WTC11 (cell line): ENCODE results near the gene CD276. TPM values are rescaled to one million over a fixed set of nuclear protein-coding genes. Genes with fewer than 3 reads are reported as not detected.
A peak's percentile ranks its signal among the peaks of the same experiment; 100 is the strongest.

Experiments used
- ATAC-seq: fragments of 200-7000 bp; cut with Tn5 transposase; 2 replicates; pipeline ENCODE4 v1.10.0; 2021; ENCODE audit warnings: mild to moderate bottlenecking, moderate library complexity
- Bru-seq: library from RNA; stranded (reverse); fragments of 400-500 nt; gene quantifications from one replicate; lab custom pipeline; 2021; lab: Mats Ljungman, UMichigan
- CTCF ChIA-PET: fragments of 300-600 bp; sonication (Branson Sonifier 250); formaldehyde crosslinking; loops from one replicate; lab custom pipeline; 2021; ENCODE audit warnings: antibody characterized with exemption; lab: Charles Lee
- POLR2A ChIA-PET: fragments of 350-600 bp; sonication (Branson Sonifier 250); formaldehyde crosslinking; loops from one replicate; lab custom pipeline; 2021; ENCODE audit warnings: antibody characterized with exemption; lab: Charles Lee
- DNase-seq: peaks from one replicate; pipeline ENCODE4 v3.0.0; 2021; ENCODE audit warnings: low spot score
- H3K27ac Mint-ChIP-seq: 2 replicates; pipeline ENCODE4 v1.8.0; 2021; ENCODE audit warnings: mixed read lengths
- H3K27me3 Mint-ChIP-seq: 2 replicates; pipeline ENCODE4 v1.8.0; 2021; ENCODE audit warnings: low read depth, mild to moderate bottlenecking, moderate library complexity, mixed read lengths
- H3K36me3 Mint-ChIP-seq: 2 replicates; pipeline ENCODE4 v1.8.0; 2021; ENCODE audit warnings: mixed read lengths
- H3K4me1 Mint-ChIP-seq: 2 replicates; pipeline ENCODE4 v1.8.0; 2022; ENCODE audit warnings: mixed read lengths
- H3K4me3 Mint-ChIP-seq: 2 replicates; pipeline ENCODE4 v1.8.0; 2021; ENCODE audit warnings: mild to moderate bottlenecking, moderate library complexity, mixed read lengths
- H3K9me3 Mint-ChIP-seq: 2 replicates; pipeline ENCODE4 v1.8.0; 2021; ENCODE audit warnings: mixed read lengths
- CREM ChIP-seq: sonication (generic); formaldehyde crosslinking; IDR thresholded peaks from 2 replicates; pipeline ENCODE4 v1.8.1; 2022; ENCODE audit warnings: mild to moderate bottlenecking, missing genetic modification reagents, moderate library complexity
- FOXP1 ChIP-seq: sonication (generic); formaldehyde crosslinking; IDR thresholded peaks from 2 replicates; pipeline ENCODE4 v1.8.0; 2022; ENCODE audit warnings: missing genetic modification reagents, mild to moderate bottlenecking, moderate library complexity, borderline replicate concordance
- GABPB1 ChIP-seq: sonication (generic); formaldehyde crosslinking; IDR thresholded peaks from 2 replicates; pipeline ENCODE4 v1.8.1; 2023; ENCODE audit warnings: mild to moderate bottlenecking, missing genetic modification reagents
- NFE2L1 ChIP-seq: sonication (generic); formaldehyde crosslinking; IDR thresholded peaks from 2 replicates; pipeline ENCODE4 v1.8.1; 2023; ENCODE audit warnings: missing genetic modification reagents
- NFYB ChIP-seq: sonication (generic); formaldehyde crosslinking; conservative IDR thresholded peaks from 2 replicates; pipeline ENCODE4 v1.8.0; 2022; ENCODE audit warnings: low read depth, missing genetic modification reagents
- NR1H2 ChIP-seq: sonication (generic); formaldehyde crosslinking; IDR thresholded peaks from 2 replicates; pipeline ENCODE4 v1.9.0; 2021; ENCODE audit warnings: mild to moderate bottlenecking, moderate library complexity, missing genetic modification reagents
- ZNF219 ChIP-seq: sonication (generic); formaldehyde crosslinking; IDR thresholded peaks from 2 replicates; pipeline ENCODE4 v1.8.0; 2023; ENCODE audit warnings: missing genetic modification reagents, mild to moderate bottlenecking, borderline replicate concordance
- ZNF396 ChIP-seq: fragments of 250-450 bp; sonication (Bioruptor Pico); IDR thresholded peaks from 2 replicates; pipeline ENCODE4 v1.8.0; 2021; ENCODE audit warnings: mild to moderate bottlenecking, moderate library complexity, borderline replicate concordance
- long read RNA-seq, 3 experiments: library from RNA in 1 of 3; library from capped mRNA in 1 of 3; library from polyadenylated mRNA in 1 of 3; unstranded in 2 of 3; stranded (forward) in 1 of 3; transcript quantifications; one replicate each; pipeline ENCODE4 v2.0.0, GENCODE V29; 2021
- total RNA-seq: library from RNA; stranded (reverse); gene quantifications from 3 replicates; pipeline ENCODE4 v1.2.3, GENCODE V29; 2021
- TF ChIP-seq, protein P1 (sequence below): sonication (generic); formaldehyde crosslinking; IDR thresholded peaks from 2 replicates; pipeline ENCODE4 v1.8.0; 2022; ENCODE audit warnings: mild to moderate bottlenecking, missing genetic modification reagents
- TF ChIP-seq, protein P2 (sequence below): sonication (generic); formaldehyde crosslinking; IDR thresholded peaks from 2 replicates; pipeline ENCODE4 v1.8.1; 2022; ENCODE audit warnings: low read depth, mild to moderate bottlenecking, moderate library complexity, missing genetic modification reagents, borderline replicate concordance
- TF ChIP-seq, protein P3 (sequence below): sonication (generic); formaldehyde crosslinking; IDR thresholded peaks from 2 replicates; pipeline ENCODE4 v1.8.1; 2022; ENCODE audit warnings: mild to moderate bottlenecking, moderate library complexity, missing genetic modification reagents
- TF ChIP-seq, protein P4 (sequence below): sonication (generic); formaldehyde crosslinking; IDR thresholded peaks from 2 replicates; pipeline ENCODE4 v1.8.1; 2022; ENCODE audit warnings: low read depth, missing genetic modification reagents, borderline replicate concordance
- TF ChIP-seq, protein P5 (sequence below): sonication (generic); formaldehyde crosslinking; IDR thresholded peaks from 2 replicates; pipeline ENCODE4 v1.8.1; 2023; ENCODE audit warnings: mild to moderate bottlenecking, moderate library complexity, missing genetic modification reagents
- TF ChIP-seq, protein P6 (sequence below): sonication (generic); formaldehyde crosslinking; IDR thresholded peaks from 2 replicates; pipeline ENCODE4 v1.8.0; 2022; ENCODE audit warnings: mild to moderate bottlenecking, missing genetic modification reagents

Gene CD276
- total RNA-seq (146 to 153 TPM (median 150 TPM) in 3 replicates), Bru-seq, nascent RNA (percentile 72 among the genes with signal in this experiment)
- long read RNA-seq, experiment 1, transcript CD276-202 (10 exons, 3,469 nt) = major isoform, 410 of 578 reads
- long read RNA-seq, experiment 1, transcript CD276-203 (9 exons, 2,439 nt) = minor isoform, 20 of 578 reads
- long read RNA-seq, experiment 1, partial matches to known transcripts = 76 of 578 reads
- long read RNA-seq, experiment 1, other reads (novel, unspliced or antisense) = 71 of 578 reads
- long read RNA-seq, experiment 2, transcript CD276-202 (10 exons, 3,469 nt) = major isoform, 54 of 186 reads
- long read RNA-seq, experiment 2, partial matches to known transcripts = 51 of 186 reads
- long read RNA-seq, experiment 2, other reads (novel, unspliced or antisense) = 76 of 186 reads
- long read RNA-seq, experiment 3, partial matches to known transcripts = 0 of 8 reads
- long read RNA-seq, experiment 3, other reads (novel, unspliced or antisense) = 7 of 8 reads

DNA sequence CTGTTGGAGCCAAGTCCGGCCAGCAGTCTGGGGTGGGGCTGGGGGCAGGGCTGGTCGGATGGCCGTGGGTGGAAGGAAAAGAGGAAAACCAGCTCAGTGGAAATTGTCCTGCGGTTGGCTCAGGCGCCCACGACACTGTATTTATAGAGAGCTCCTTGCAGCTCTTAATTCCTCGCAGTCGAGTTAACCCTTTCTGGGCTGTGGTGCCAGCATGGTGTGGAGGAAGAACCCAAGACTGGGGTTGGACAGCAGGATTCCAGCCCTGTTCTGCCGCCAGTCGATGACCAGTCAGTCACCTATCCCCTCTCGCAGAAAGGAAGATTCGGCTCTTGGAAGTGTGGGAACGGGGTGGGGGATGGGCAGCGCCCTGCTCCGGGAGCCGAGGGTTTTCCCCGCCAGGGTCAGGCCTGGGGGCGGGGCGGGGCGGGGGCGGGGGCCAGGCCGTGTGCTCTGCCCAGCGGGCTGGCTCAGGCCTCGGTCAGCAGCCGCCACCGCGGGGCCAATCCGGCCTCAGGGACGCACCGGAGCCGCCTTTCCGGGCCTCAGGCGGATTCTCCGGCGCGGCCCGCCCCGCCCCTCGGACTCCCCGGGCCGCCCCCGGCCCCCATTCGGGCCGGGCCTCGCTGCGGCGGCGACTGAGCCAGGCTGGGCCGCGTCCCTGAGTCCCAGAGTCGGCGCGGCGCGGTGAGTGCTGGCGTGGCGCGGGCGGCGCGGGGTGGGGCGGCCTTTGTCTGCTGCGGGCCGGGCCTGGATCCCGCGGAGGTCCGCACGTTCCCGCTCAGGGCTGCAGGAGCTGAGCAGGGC lies at the start of gene CD276:
Gene CD276 (plus strand): TSS at position 607 of the 804 bp plus-strand sequence. CDS start 15,257 bp downstream, outside the sequence.
- H3K9me3 Mint-ChIP-seq = no peaks in the 10 kb centered on the region
- POLR2A ChIA-PET = interaction anchor here (0.7 to 1.6 kb wide), 5 partner anchors 11 to 50 kb away, joined by 3 to 5 read pairs (median 3); no protein-coding TSS in a partner anchor
- TF ChIP-seq NR1H2 (CRISPR knock-in tag) (no peak), ZNF396 (CRISPR knock-in tag) (no peak), ZNF219 (CRISPR knock-in tag) (no peak), NFE2L1 (CRISPR knock-in tag) (0 out of 2 replicates have a peak, but pooled peaks have one; percentile 31), CREM (CRISPR knock-in tag) (0 out of 2 replicates have a peak, but pooled peaks have one; percentile 40), GABPB1 (CRISPR knock-in tag) (no peak), FOXP1 (CRISPR knock-in tag) (no peak; the same call in 1 of the 2 replicates), NFYB (CRISPR knock-in tag) (0 out of 2 replicates have a peak, but pooled peaks have one; percentile 17)
- TF ChIP-seq, protein P1, sequence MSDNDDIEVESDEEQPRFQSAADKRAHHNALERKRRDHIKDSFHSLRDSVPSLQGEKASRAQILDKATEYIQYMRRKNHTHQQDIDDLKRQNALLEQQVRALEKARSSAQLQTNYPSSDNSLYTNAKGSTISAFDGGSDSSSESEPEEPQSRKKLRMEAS (CRISPR knock-in tag) = peak; percentile 60
- TF ChIP-seq, protein P2, sequence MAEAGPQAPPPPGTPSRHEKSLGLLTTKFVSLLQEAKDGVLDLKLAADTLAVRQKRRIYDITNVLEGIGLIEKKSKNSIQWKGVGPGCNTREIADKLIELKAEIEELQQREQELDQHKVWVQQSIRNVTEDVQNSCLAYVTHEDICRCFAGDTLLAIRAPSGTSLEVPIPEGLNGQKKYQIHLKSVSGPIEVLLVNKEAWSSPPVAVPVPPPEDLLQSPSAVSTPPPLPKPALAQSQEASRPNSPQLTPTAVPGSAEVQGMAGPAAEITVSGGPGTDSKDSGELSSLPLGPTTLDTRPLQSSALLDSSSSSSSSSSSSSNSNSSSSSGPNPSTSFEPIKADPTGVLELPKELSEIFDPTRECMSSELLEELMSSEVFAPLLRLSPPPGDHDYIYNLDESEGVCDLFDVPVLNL (CRISPR knock-in tag) = 0 out of 2 replicates have a peak, but pooled peaks have one; percentile 29
- TF ChIP-seq, protein P3, sequence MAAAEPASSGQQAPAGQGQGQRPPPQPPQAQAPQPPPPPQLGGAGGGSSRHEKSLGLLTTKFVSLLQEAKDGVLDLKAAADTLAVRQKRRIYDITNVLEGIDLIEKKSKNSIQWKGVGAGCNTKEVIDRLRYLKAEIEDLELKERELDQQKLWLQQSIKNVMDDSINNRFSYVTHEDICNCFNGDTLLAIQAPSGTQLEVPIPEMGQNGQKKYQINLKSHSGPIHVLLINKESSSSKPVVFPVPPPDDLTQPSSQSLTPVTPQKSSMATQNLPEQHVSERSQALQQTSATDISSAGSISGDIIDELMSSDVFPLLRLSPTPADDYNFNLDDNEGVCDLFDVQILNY (CRISPR knock-in tag) = 0 out of 2 replicates have a peak, but pooled peaks have one; percentile 4
- TF ChIP-seq, protein P4, sequence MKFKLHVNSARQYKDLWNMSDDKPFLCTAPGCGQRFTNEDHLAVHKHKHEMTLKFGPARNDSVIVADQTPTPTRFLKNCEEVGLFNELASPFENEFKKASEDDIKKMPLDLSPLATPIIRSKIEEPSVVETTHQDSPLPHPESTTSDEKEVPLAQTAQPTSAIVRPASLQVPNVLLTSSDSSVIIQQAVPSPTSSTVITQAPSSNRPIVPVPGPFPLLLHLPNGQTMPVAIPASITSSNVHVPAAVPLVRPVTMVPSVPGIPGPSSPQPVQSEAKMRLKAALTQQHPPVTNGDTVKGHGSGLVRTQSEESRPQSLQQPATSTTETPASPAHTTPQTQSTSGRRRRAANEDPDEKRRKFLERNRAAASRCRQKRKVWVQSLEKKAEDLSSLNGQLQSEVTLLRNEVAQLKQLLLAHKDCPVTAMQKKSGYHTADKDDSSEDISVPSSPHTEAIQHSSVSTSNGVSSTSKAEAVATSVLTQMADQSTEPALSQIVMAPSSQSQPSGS (CRISPR knock-in tag) = no peak
- TF ChIP-seq, protein P5, sequence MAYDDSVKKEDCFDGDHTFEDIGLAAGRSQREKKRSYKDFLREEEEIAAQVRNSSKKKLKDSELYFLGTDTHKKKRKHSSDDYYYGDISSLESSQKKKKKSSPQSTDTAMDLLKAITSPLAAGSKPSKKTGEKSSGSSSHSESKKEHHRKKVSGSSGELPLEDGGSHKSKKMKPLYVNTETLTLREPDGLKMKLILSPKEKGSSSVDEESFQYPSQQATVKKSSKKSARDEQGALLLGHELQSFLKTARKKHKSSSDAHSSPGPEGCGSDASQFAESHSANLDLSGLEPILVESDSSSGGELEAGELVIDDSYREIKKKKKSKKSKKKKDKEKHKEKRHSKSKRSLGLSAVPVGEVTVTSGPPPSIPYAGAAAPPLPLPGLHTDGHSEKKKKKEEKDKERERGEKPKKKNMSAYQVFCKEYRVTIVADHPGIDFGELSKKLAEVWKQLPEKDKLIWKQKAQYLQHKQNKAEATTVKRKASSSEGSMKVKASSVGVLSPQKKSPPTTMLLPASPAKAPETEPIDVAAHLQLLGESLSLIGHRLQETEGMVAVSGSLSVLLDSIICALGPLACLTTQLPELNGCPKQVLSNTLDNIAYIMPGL (CRISPR knock-in tag) = peak; percentile 66
- TF ChIP-seq, protein P6, sequence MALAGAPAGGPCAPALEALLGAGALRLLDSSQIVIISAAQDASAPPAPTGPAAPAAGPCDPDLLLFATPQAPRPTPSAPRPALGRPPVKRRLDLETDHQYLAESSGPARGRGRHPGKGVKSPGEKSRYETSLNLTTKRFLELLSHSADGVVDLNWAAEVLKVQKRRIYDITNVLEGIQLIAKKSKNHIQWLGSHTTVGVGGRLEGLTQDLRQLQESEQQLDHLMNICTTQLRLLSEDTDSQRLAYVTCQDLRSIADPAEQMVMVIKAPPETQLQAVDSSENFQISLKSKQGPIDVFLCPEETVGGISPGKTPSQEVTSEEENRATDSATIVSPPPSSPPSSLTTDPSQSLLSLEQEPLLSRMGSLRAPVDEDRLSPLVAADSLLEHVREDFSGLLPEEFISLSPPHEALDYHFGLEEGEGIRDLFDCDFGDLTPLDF (CRISPR knock-in tag) = no peak
- peak within 1 kb of the TSS; percentile 85 for H3K27ac Mint-ChIP-seq
- peaks cover 35% of the 10 kb centered on the region for H3K4me1 Mint-ChIP-seq
- no peaks in the 10 kb centered on the region for H3K27me3 Mint-ChIP-seq
- peak within 1 kb of the TSS; percentile 81 for H3K4me3 Mint-ChIP-seq
- CTCF ChIA-PET = interaction anchor here (0.6 to 6.9 kb wide), 7 partner anchors 11 to 243 kb away, joined by 3 to 62 read pairs (median 3); no protein-coding TSS in a partner anchor
- ATAC-seq = peak; percentile 72
- peak; percentile 80 for DNase-seq
- H3K36me3 Mint-ChIP-seq = no peaks in the 10 kb centered on the region
